Neural progenitor cell (in vitro differentiated cells): ENCODE measurements around the gene NUAK2.

Experiments
- CTCF ChIP-seq: fragments of 200-600 bp; sonication (generic); IDR thresholded peaks from 2 replicates; pipeline ENCODE4 v1.5.1; 2017; ENCODE audit warnings: antibody characterized with exemption, mild to moderate bottlenecking
- EZH2 ChIP-seq: fragments of 200-600 bp; sonication (generic); IDR thresholded peaks from 2 replicates; pipeline ENCODE4 v1.6.1; 2017; ENCODE audit warnings: antibody characterized with exemption, mild to moderate bottlenecking, moderate library complexity
- EZH2phosphoT487 ChIP-seq: fragments of 200-600 bp; sonication (generic); IDR thresholded peaks from 2 replicates; pipeline ENCODE4 v1.6.1; 2017; ENCODE audit warnings: antibody characterized with exemption

GRCh38 chr1:205312866-205313562, 8.5 kb downstream of the NUAK2 start:
- TF ChIP-seq CTCF (no peak), EZH2 (no peak), EZH2phosphoT487 (no peak)
